Body of pancreas (tissue), 4 donors: Measurements from ENCODE around the gene ISLR2. TPM values are rescaled to one million over a fixed set of nuclear protein-coding genes. Genes with fewer than 3 reads are reported as not detected.

ENCODE experiments used
- ATAC-seq: fragments of 150-250 bp; one replicate; pipeline ENCODE4 v1.9.1; 2016
- DNase-seq, 4 donors: peaks; one replicate each; pipeline ENCODE4 v3.0.0-alpha.2; 2019
- H3K27ac ChIP-seq, 4 donors: fragments of 200-600 bp; sonication (generic); 1 replicate in 3 of 4; 2 replicates in 1 of 4; pipeline versions ENCODE4 v1.5.1 to v1.6.1; 2016 to 2019; ENCODE audit warnings: mild to moderate bottlenecking in 1 of 4, mixed read lengths in 1 of 4, moderate library complexity in 1 of 4
- H3K27me3 ChIP-seq, 2 donors: fragments of 200-600 bp; sonication (generic); one replicate each; pipeline ENCODE4 v1.6.0; 2016; ENCODE audit warnings: mild to moderate bottlenecking in 1 of 2
- H3K36me3 ChIP-seq, 2 donors: fragments of 200-600 bp; sonication (generic); replicated peaks in 1 of 2; 2 replicates each; pipeline ENCODE4 v1.5.1; 2016; ENCODE audit warnings: low read depth in 2 of 2; ENCODE audit not compliant: insufficient read depth in 1 of 2
- H3K4me1 ChIP-seq: fragments of 200-600 bp; sonication (generic); one replicate; pipeline ENCODE4 v1.6.0; 2016
- H3K4me3 ChIP-seq, 2 donors: fragments of 200-600 bp; sonication (generic); 1 replicate in 1 of 2; 2 replicates in 1 of 2; pipeline ENCODE4 v1.5.1; 2016 to 2019
- H3K9me3 ChIP-seq, 3 donors: fragments of 200-600 bp; sonication (generic); 1 replicate in 2 of 3; 2 replicates in 1 of 3; pipeline ENCODE4 v1.5.1; 2016
- POLR2A ChIP-seq, 3 donors: fragments of 450-650 bp; IDR thresholded peaks; one replicate each; pipeline ENCODE4 v1.6.1; 2016; ENCODE audit warnings: antibody characterized with exemption in 3 of 3, mild to moderate bottlenecking in 2 of 3
- WGBS, 2 donors: methylation state at CpG; one replicate each; pipeline ENCODE4 v1.1.5; 2017; 5-methylcytosine and 5-hydroxymethylcytosine counted together
- intact Hi-C: fragments of 100-400 bp; cut with DNase I; formaldehyde crosslinking; loops from one replicate; pipeline ENCODE4 v1.15.1; 2023
- total RNA-seq, 2 donors: library from RNA; depleted of rRNA; stranded (reverse); fragments of >200 nt; gene quantifications; one replicate each; pipeline ENCODE4 v1.1.0, GENCODE V29; 2016
- TF ChIP-seq, protein P1 (sequence below), 7 experiments: fragments of 450-650 bp in 4 of 7; fragments of 200-600 bp in 3 of 7; sonication (generic) in 3 of 7; IDR thresholded peaks; one replicate each; pipeline ENCODE4 v1.5.1; 2016 to 2019; ENCODE audit warnings: antibody characterized with exemption in 7 of 7

Gene ISLR2
- total RNA-seq, 2 donors from 2014 or later = not detected

DNA sequence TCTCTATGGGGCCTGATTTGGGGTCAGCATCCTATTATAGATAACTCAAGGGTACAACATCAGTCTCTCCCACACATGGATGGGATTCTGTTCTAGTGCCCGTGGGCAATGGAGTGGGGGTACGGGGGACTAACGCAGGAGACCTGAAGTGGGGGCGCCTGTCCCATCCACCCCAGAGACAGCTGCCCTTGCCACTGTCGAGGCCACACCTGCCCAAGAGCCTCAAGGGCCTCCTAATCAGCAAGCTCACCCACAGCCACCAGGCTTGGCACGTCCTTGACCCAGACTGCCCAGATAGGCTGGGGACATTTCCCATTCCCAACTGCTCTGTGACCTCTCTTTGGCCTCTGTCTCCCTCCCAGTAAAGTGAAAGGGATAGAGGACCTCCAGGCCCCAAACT, 8.5 kb upstream of the ISLR2 start:
- H3K9me3 ChIP-seq = no peaks in the 10 kb centered on the region
- ATAC-seq = no peak
- H3K27ac ChIP-seq = no peak overlapping the region
- peaks cover 0 to 3% of the 10 kb centered on the region in 2 donors for H3K27me3 ChIP-seq
- no peak overlapping the region for H3K4me3 ChIP-seq
- H3K36me3 ChIP-seq = no peaks in the 10 kb centered on the region
- TF ChIP-seq, protein P1, sequence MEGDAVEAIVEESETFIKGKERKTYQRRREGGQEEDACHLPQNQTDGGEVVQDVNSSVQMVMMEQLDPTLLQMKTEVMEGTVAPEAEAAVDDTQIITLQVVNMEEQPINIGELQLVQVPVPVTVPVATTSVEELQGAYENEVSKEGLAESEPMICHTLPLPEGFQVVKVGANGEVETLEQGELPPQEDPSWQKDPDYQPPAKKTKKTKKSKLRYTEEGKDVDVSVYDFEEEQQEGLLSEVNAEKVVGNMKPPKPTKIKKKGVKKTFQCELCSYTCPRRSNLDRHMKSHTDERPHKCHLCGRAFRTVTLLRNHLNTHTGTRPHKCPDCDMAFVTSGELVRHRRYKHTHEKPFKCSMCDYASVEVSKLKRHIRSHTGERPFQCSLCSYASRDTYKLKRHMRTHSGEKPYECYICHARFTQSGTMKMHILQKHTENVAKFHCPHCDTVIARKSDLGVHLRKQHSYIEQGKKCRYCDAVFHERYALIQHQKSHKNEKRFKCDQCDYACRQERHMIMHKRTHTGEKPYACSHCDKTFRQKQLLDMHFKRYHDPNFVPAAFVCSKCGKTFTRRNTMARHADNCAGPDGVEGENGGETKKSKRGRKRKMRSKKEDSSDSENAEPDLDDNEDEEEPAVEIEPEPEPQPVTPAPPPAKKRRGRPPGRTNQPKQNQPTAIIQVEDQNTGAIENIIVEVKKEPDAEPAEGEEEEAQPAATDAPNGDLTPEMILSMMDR (IDR thresholded peaks at IDR 0.05) = no peak
- no peak for TF ChIP-seq POLR2A (IDR thresholded peaks at IDR 0.05)
- no peak for DNase-seq
- H3K4me1 ChIP-seq = no peaks in the 10 kb centered on the region
- WGBS, 2 donors = 63 to 67% methylated on average over 4 to 6 of the region's 6 CpGs
- intact Hi-C loops = no loop called here

DNA sequence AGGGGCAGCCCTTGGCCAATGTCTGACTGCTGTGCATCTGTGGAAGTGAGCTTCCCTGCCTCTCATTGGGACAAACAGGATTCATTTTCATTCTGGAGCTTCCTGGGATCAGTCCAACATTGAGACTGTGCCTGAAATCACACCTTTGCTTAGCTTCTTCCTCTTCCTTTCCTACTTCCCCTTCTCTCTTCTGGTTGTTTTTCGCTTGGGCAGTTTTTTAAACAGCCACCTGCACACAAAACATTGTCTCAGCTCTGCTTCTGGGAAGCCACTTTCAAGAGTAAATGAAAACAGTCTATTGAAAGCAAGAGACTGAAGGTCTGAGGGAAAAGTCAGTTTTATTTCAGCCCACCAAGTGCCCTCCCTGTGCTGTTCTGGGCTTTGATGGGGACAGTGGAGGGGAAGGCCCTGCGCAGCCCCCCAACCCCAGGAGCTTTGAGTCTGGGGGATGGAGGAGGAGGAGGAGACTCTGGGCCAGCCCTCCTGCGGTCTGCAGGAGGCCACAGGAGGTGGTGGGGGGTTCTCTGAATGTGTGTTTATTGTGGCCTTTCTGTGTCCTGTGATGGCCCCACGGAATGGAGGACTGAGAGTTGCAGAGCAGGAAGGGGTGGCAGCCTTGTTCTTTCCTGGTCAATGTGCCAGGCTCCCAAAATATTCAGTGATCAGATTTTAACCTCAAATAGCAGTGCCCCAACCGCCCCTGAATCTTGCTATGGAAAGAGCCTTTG, 7.8 kb upstream of the ISLR2 start:
- no peak overlapping the region for H3K4me3 ChIP-seq
- intact Hi-C loops = no loop called here
- H3K36me3 ChIP-seq = no peaks in the 10 kb centered on the region
- peaks cover 3% of the 10 kb centered on the region for H3K4me1 ChIP-seq
- no peak overlapping the region for H3K27ac ChIP-seq
- no peaks in the 10 kb centered on the region for H3K9me3 ChIP-seq
- TF ChIP-seq, protein P1 (IDR thresholded peaks at IDR 0.05) = no peak
- TF ChIP-seq POLR2A (IDR thresholded peaks at IDR 0.05) = no peak
- ATAC-seq (no peak), DNase-seq (no peak)
- H3K27me3 ChIP-seq = peaks cover 0 to 3% of the 10 kb centered on the region in 2 donors
- 35 to 38% methylated on average over 5 of the region's 5 CpGs for WGBS, 2 donors

DNA sequence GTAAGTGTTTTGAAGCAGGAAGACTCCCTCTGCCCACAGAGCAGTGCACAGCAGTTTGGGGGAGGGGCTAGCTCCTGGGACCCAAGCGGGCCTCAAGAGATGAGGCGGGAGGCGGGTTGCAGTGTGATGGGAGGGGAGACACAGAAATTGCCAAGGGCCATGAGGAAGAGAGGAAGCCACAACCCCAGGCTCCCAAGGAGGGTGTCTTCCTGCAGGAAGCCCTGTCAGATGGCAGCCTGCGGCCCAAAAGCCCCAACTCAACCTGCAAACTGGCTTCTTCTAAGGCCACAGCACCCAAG, 7.3 kb upstream of the ISLR2 start:
- intact Hi-C loops = no loop called here

DNA sequence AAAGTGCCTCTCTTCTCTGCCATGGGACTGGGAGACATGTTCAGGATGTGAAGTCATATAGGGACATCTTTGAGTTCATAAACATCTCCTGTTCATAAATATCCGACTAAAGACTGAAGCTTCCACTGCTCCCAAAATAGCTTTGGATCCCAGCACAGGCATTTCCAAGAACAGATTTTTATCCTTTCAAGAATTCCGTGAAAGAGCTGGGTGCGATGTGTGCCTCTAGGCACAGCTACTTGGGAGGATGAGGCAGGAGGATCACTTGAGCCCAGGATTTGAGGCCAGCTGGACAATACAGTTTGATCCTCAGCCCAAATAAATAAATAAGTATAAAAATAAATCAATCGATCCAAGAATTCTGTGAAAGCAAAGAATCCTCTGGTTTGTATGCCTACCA, 6.7 kb upstream of the ISLR2 start:
- peaks cover 14% of the 10 kb centered on the region for H3K4me1 ChIP-seq
- H3K27me3 ChIP-seq = peaks cover 0 to 14% of the 10 kb centered on the region in 2 donors
- intact Hi-C loops = no loop called here
- no peak overlapping the region for H3K4me3 ChIP-seq
- H3K27ac ChIP-seq = no peak overlapping the region
- no peak for TF ChIP-seq POLR2A (IDR thresholded peaks at IDR 0.05)
- TF ChIP-seq, protein P1 (IDR thresholded peaks at IDR 0.05) = no peak
- DNase-seq = no peak
- ATAC-seq = no peak
- WGBS, 2 donors = 59 to 60% methylated on average over 4 of the region's 4 CpGs
- H3K36me3 ChIP-seq = no peaks in the 10 kb centered on the region
- no peaks in the 10 kb centered on the region for H3K9me3 ChIP-seq

More for the DNA sequence above, 7.3 kb upstream of the ISLR2 start:
- H3K27me3 ChIP-seq = peaks cover 0 to 8% of the 10 kb centered on the region in 2 donors
- H3K4me1 ChIP-seq = peaks cover 8% of the 10 kb centered on the region
- no peak for ATAC-seq
- no peaks in the 10 kb centered on the region for H3K36me3 ChIP-seq
- H3K27ac ChIP-seq = no peak overlapping the region
- 22 to 38% methylated on average over 4 of the region's 4 CpGs for WGBS, 2 donors
- H3K9me3 ChIP-seq = no peaks in the 10 kb centered on the region
- no peak for DNase-seq
- H3K4me3 ChIP-seq = no peak overlapping the region
- TF ChIP-seq, protein P1 (IDR thresholded peaks at IDR 0.05) = no peak
- no peak for TF ChIP-seq POLR2A (IDR thresholded peaks at IDR 0.05)

DNA sequence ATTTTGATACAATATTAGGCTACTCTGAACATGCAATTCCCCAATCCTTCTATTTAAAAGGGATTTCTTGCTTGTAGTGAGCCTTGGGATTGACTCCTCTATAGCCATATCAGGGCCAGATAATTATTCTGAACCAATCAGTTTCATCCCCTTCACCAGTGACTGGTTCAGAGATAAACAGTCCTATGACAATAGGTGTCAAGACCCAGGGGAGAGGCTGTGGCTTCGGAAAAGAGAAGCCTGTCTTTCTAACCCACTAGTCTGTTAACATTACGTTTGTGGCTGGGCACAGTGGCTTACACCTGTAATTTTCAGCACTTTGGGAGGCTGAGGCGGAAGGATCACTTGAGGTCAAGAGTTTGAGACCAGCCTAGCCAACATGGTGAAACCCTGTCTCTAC, 6.2 kb upstream of the ISLR2 start:
- TF ChIP-seq, protein P1 (IDR thresholded peaks at IDR 0.05) = no peak
- TF ChIP-seq POLR2A (IDR thresholded peaks at IDR 0.05) = no peak
- H3K27me3 ChIP-seq = peaks cover 0 to 19% of the 10 kb centered on the region in 2 donors

More for the DNA sequence above, 6.2 kb upstream of the ISLR2 start:
- DNase-seq = no peak
- WGBS, 2 donors = 49 to 58% methylated on average over 3 of the region's 3 CpGs
- H3K4me3 ChIP-seq = no peak overlapping the region
- H3K4me1 ChIP-seq = peaks cover 19% of the 10 kb centered on the region
- H3K9me3 ChIP-seq = no peaks in the 10 kb centered on the region
- H3K27ac ChIP-seq = no peak overlapping the region
- no peaks in the 10 kb centered on the region for H3K36me3 ChIP-seq
- intact Hi-C loops = no loop called here
- no peak for ATAC-seq
